Bronchial epithelial cell (primary cell): ENCODE results near the gene POU3F3. TPM values are rescaled to one million over a fixed set of nuclear protein-coding genes. Genes with fewer than 3 reads are reported as not detected.

Source experiments
- DNase-seq: peaks from one replicate; pipeline ENCODE4 v3.0.0-alpha.2; 2010; ENCODE audit warnings: low read depth
- FAIRE-seq: peaks from 2 replicates; lab custom pipeline; 2011; peaks lifted over from hg19 to GRCh38; lab: Jason Lieb, UNC
- H3K27me3 ChIP-seq: 2 replicates; pipeline ENCODE4 v1.5.1; 2011; ENCODE audit warnings: low read length; ENCODE audit not compliant: control insufficient read depth, insufficient read depth
- H3K36me3 ChIP-seq: 2 replicates; pipeline ENCODE4 v1.5.1; 2011; ENCODE audit warnings: low read length; ENCODE audit not compliant: control insufficient read depth, insufficient read depth
- H3K4me3 ChIP-seq: 2 replicates; pipeline ENCODE4 v1.5.1; 2011; ENCODE audit warnings: mild to moderate bottlenecking, low read depth, low read length, control low read depth
- total RNA-seq: library from RNA; depleted of rRNA; stranded (reverse); fragments of >200 nt; gene quantifications from 2 replicates; pipeline ENCODE4 v1.2.1, GENCODE V29; 2014
- TF ChIP-seq, protein P1 (sequence below): IDR thresholded peaks from 2 replicates; pipeline ENCODE4 v1.5.1; 2011; ENCODE audit warnings: mild to moderate bottlenecking, moderate library complexity, low read length, control low read depth, inconsistent platforms; ENCODE audit not compliant: insufficient read depth, severe bottlenecking

Gene POU3F3
- total RNA-seq, 1 donor from 2014 or later, result not detected

DNA sequence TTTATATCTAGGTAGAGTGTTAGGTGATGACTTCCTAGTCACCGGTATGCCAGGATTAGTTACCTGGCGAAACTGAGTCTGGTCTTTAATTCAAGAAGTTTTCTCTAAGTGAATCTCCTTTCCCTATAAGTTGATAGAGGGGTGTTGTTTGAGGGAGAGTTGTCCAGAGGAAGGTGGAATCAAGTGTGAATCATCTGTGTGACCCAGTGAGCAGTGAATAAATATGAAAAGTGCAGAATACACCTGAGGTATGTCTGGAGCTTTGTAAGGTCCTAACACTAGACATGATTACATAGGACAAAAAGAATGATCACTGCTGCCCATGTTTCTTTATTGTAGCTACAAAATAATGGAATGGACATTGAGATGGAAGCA lies 11.2 kb downstream of the POU3F3 start:
- no peaks in the 10 kb centered on the region for H3K36me3 ChIP-seq
- H3K4me3 ChIP-seq, result no peak overlapping the region
- DNase-seq (no peak), FAIRE-seq (no peak)
- H3K27me3 ChIP-seq, result peaks cover 60% of the 10 kb centered on the region
- TF ChIP-seq, protein P1, sequence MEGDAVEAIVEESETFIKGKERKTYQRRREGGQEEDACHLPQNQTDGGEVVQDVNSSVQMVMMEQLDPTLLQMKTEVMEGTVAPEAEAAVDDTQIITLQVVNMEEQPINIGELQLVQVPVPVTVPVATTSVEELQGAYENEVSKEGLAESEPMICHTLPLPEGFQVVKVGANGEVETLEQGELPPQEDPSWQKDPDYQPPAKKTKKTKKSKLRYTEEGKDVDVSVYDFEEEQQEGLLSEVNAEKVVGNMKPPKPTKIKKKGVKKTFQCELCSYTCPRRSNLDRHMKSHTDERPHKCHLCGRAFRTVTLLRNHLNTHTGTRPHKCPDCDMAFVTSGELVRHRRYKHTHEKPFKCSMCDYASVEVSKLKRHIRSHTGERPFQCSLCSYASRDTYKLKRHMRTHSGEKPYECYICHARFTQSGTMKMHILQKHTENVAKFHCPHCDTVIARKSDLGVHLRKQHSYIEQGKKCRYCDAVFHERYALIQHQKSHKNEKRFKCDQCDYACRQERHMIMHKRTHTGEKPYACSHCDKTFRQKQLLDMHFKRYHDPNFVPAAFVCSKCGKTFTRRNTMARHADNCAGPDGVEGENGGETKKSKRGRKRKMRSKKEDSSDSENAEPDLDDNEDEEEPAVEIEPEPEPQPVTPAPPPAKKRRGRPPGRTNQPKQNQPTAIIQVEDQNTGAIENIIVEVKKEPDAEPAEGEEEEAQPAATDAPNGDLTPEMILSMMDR, result no peak

DNA sequence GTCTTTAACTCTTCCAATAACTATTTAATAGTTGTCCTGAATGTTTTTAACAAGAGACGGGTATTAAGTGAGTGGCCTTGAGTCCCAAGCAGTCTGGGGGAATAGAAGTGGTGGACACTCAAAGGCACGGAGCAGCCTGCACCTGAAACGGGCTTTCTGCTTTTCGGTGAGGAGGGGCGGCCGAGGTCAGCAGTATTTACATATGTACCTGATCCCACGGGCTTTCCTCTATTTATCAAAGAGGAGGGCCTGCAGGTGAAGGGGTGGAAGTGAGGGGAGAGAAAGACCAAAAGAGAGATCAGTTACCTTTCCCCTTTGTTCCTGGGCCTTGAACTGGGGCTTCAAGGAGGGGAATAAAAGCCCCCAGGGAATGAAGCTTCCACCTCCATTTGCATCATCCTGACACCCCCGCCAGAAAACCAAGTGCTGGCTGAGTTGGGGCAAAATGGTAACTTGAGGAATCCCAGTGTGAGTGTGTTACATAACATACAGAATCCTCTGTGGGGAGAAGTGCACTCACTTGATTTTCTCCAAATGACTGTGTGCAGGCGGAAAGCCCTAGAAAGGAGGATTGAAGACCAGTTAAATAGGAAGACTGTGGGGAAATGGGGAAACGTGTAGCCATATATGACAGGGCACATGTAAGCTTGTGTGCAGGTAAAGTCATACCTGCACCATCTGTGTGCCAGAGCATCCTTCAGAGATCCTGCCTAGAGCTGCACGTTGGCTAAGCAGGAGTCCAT lies 12.4 kb downstream of the POU3F3 start:
- Histone ChIP-seq H3K4me3 (no peak overlapping the region), H3K27me3 (peaks cover 67% of the 10 kb centered on the region)

DNA sequence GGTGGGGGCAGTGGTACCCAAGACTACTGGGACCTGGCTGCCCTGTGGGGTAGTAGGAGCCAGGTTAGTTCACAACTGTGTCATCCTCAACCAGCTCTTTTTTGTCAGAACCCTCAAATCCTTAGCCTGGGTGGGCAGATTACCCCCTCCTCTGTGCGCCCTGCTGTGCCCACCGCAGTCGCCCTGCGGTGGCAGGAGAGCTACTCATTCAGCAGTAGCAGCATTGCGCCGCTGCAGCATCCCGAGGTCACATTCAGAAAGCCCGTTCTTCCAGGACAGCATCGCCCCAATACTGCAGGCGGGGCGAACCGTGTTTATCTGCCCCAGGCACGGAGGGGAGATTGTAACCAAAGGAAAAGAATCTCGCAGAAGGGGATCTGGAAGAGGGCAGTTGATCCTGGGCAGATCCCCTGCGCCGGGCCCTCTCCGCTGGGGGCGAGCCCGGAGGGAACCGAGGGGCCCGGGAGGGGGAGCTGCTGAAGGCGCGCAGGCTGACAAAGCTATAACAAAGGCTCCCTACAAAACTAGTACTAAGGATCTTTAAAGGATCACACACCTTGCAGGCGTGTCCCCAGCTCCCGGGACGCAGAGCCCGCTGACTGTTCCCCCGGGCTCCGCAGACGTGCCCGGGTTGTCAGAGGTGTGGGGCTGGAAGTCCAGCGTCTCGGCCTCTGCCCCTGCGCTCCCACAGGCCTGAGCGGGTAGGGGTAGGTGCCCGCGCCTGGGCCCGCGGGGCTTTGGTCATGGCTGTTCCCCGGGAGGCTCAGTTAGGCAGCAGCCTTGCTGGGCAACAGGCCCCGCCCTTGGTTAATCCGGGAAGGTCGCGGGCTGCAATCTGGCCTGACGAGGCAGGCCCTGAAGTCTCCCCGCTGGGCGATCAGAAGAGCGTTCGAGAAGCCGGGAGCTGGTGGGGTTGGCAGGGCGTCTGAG lies 13.2 kb downstream of the POU3F3 start:
- TF ChIP-seq, protein P1, result no peak
- Histone ChIP-seq H3K4me3 (no peak overlapping the region), H3K27me3 (peaks cover 66% of the 10 kb centered on the region), H3K36me3 (no peaks in the 10 kb centered on the region)
- no peak for DNase-seq
- no peak for FAIRE-seq

More for the DNA sequence above, 12.4 kb downstream of the POU3F3 start:
- H3K36me3 ChIP-seq, result no peaks in the 10 kb centered on the region
- TF ChIP-seq, protein P1, result no peak
- FAIRE-seq, result no peak
- no peak for DNase-seq

DNA sequence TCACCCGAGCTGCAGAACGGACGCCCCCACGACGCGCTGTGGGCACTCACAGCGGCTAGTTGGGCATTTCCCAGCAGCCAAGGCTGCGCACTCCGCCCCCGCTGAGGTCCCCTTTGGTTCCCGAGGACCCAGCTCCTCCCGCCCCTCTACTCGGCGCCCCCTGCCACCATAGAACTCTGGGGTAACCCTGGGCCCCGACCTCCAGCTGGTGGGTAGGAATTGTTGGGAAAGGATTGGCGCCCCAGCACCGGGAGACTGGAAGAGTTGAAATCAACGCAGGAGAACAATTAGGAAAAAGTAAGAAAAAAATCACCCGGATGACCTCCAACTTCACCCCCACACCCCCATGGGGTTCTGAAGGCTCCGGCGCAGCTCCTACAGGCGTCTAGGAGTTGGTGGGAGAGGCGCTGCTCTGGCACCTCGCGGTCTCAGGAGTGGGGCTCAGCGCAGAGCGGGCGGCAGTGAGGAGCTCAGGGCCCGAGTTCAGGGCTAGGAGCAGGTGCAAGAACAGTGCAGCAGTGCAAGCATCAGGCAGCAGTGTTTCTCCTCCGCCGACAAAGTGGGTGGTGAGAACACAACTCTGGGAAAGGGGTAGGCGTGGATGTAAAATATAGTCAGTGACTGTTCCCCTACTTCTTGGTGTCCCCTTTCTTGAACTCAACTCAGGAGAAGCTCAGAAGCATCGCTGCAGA lies 14.0 kb downstream of the POU3F3 start:
- TF ChIP-seq, protein P1, result no peak
- no peak for DNase-seq
- peaks cover 63% of the 10 kb centered on the region for H3K27me3 ChIP-seq
- no peaks in the 10 kb centered on the region for H3K36me3 ChIP-seq
- no peak overlapping the region for H3K4me3 ChIP-seq
- no peak for FAIRE-seq

DNA sequence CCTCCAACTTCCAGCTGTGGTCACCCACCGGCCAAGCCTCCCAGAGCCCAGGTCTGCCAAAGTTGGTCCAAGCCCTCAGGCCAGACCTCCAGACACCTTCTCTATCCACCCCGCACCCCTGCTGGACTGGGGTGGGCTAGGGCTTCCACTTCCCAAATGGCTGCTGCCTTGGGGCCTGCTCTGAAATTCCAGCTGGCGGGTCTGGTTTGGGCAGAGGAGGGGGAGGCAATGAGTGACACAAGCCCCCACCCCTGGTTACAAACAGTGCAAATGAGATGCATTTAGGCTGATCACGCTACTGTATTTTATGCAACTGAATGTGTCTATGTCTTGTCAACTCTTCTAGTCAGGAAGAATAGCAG lies 14.6 kb downstream of the POU3F3 start:
- Histone ChIP-seq H3K36me3 (no peaks in the 10 kb centered on the region), H3K27me3 (peaks cover 58% of the 10 kb centered on the region), H3K4me3 (no peak overlapping the region)
- DNase-seq (no peak), FAIRE-seq (no peak)
- TF ChIP-seq, protein P1, result no peak
